ENCODE measurements around the gene POLDIP2.
"Not testable (repeated sequence)": the region's sequence is repeated elsewhere in the genome, so short reads cannot be mapped to it uniquely, and the experiment has no call there.

The POLDIP2 gene

DNA sequence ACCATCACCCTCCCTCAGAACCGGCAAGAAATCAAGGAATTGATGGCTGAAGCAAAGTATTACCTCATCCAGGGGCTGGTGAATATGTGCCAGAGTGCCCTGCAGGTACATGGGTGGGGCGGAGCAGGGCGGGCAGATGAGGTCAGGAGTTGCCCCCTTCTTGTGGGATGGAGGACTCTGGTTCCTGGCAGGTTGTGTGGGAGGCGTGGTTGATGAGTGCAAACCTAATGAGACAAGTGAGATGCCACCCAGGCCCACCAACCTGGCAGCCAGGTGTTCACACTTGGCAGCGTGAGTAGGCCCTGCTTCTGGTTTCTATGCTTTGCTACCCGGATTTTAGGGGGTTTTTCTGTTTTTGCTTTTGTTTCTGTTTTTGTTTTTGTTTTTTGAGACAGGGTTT, 17.0 kb downstream of the POLDIP2 start:
- Histone ChIP-seq H3K9me3 (ENCODE audit: control insufficient read depth in 5 of 5, low read length in 5 of 5) (no peaks in the 10 kb centered on the region), H3K36me3 (ENCODE audit: control insufficient read depth in 5 of 5, insufficient read depth in 5 of 5, low read length in 5 of 5) (peaks cover 0 to 62% (median 59%) of the 10 kb centered on the region in 5 donors), H3K27me3 (ENCODE audit: control insufficient read depth in 5 of 5, insufficient read depth in 4 of 5, low read length in 5 of 5) (no peaks in the 10 kb centered on the region)

DNA sequence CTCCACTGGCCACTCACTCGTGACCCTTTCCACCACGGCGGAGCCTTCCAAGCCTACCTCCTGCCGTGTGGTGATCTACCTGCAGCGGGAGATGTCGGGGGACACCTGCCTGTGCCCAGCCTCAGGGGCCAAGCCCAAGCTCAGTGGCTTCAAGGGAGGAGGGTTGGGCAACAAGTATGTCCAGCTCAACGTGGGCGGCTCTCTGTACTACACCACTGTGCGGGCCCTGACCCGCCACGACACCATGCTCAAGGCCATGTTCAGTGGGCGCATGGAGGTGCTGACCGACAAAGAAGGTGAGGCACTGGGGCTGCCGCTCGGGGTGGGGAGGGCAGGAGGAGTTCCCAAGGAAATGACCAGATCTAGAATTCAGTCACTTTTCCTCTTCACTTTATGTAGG, 17.9 kb downstream of the POLDIP2 start:
- Histone ChIP-seq H3K27ac (ENCODE audit: low read depth, low read length) (no peak overlapping the region), H3K9me3 (ENCODE audit: control insufficient read depth in 5 of 5, low read length in 5 of 5) (no peaks in the 10 kb centered on the region), H3K4me3 (ENCODE audit: low read depth in 1 of 5, low read length in 5 of 5) (no peak overlapping the region), H3K27me3 (ENCODE audit: control insufficient read depth in 5 of 5, insufficient read depth in 4 of 5, low read length in 5 of 5) (no peaks in the 10 kb centered on the region), H3K9ac (ENCODE audit: low read length in 5 of 5) (no peak overlapping the region), H3K4me1 (ENCODE audit: control insufficient read depth in 5 of 5, insufficient read depth in 5 of 5, low read length in 5 of 5) (peaks cover 15 to 51% (median 25%) of the 10 kb centered on the region in 5 donors), H3K36me3 (ENCODE audit: control insufficient read depth in 5 of 5, insufficient read depth in 5 of 5, low read length in 5 of 5) (peaks cover 0 to 53% (median 51%) of the 10 kb centered on the region in 5 donors)

More for the DNA sequence above, 17.0 kb downstream of the POLDIP2 start:
- H3K27ac ChIP-seq (ENCODE audit: low read depth, low read length) = no peak overlapping the region
- H3K9ac ChIP-seq (ENCODE audit: low read length in 5 of 5) = no peak overlapping the region
- no peak overlapping the region for H3K4me3 ChIP-seq (ENCODE audit: low read depth in 1 of 5, low read length in 5 of 5)
- peaks cover 10 to 53% (median 22%) of the 10 kb centered on the region in 5 donors for H3K4me1 ChIP-seq (ENCODE audit: control insufficient read depth in 5 of 5, insufficient read depth in 5 of 5, low read length in 5 of 5)

DNA sequence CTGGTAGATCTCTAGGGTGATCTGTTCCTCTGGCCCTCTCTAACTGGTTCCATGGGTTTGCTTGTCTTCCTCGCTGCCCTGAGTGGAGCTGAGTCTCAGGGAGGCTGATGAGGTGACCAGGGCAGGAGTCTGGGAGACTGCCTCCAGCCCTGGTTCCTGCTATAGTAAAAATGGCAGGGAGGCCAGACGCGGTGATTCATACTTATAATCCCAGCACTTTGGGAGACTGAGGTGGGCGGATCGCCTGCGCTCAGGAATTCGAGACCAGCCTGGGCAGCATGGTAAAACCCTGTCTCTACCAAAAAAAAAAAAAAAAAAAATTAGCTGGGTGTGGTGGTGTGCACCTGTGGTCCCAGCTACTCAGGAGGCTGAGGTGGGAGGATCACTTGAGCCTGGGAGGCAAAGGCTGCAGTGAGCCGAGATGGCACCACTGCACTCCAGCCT, 18.5 kb downstream of the POLDIP2 start:
- not testable (repeated sequence) for H3K9me3 ChIP-seq (ENCODE audit: control insufficient read depth in 5 of 5, low read length in 5 of 5); H3K27me3 ChIP-seq (ENCODE audit: control insufficient read depth in 5 of 5, insufficient read depth in 4 of 5, low read length in 5 of 5)
- Histone ChIP-seq H3K4me1 (ENCODE audit: control insufficient read depth in 5 of 5, insufficient read depth in 5 of 5, low read length in 5 of 5) (peaks cover 18 to 54% (median 31%) of the 10 kb centered on the region in 5 donors), H3K36me3 (ENCODE audit: control insufficient read depth in 5 of 5, insufficient read depth in 5 of 5, low read length in 5 of 5) (peaks cover 0 to 46% (median 45%) of the 10 kb centered on the region in 5 donors), H3K27ac (ENCODE audit: low read depth, low read length) (peak overlapping the region; percentile 93), H3K4me3 (ENCODE audit: low read depth in 1 of 5, low read length in 5 of 5) (peak overlapping the region in 1 of 5 donors; percentile 40), H3K9ac (ENCODE audit: low read length in 5 of 5) (peak overlapping the region in 3 of 5 donors; percentile 9 to 70 (median 29))

DNA sequence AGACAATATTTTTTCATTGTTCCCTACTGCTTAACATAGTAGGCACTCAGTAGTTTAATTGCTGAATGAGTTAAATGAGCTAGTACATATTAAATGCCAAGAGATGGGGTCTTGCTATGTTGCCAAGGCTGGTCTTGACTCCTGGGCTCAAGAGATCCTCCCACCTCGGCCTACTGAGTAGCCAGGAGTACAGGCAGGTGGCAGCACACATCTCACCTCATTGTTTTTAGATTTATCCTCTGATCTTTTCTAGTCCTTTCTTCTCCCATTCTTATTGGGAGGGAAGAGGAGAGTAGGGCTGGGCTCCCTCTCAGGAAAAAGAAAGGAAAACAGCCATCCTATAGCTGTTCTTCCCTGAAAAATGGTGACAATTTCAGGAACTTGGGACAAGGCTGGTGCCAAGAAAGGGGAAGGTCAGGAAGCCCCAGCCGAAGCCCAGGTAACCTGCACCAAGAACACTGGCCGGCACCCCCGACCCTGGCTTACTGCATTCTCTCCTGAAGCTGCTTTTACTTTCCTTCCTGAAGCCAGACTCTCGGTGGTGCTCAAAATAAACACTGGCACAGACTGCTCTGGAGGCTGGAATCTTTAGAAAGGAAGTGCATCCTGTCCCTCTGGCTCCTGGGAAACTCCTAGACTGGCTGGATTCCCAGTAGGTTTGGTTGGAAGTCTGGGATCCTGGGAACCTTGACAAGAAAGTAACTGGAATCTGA, 19.1 kb downstream of the POLDIP2 start:
- Histone ChIP-seq H3K4me1 (ENCODE audit: control insufficient read depth in 5 of 5, insufficient read depth in 5 of 5, low read length in 5 of 5) (peaks cover 18 to 52% (median 37%) of the 10 kb centered on the region in 5 donors), H3K9ac (ENCODE audit: low read length in 5 of 5) (peak overlapping the region in 3 of 5 donors; percentile 9 to 70 (median 29)), H3K4me3 (ENCODE audit: low read depth in 1 of 5, low read length in 5 of 5) (peak overlapping the region in 3 of 5 donors; percentile 28 to 40 (median 37)), H3K9me3 (ENCODE audit: control insufficient read depth in 5 of 5, low read length in 5 of 5) (no peaks in the 10 kb centered on the region), H3K27me3 (ENCODE audit: control insufficient read depth in 5 of 5, insufficient read depth in 4 of 5, low read length in 5 of 5) (no peaks in the 10 kb centered on the region), H3K36me3 (ENCODE audit: control insufficient read depth in 5 of 5, insufficient read depth in 5 of 5, low read length in 5 of 5) (peaks cover 0 to 41% (median 39%) of the 10 kb centered on the region in 5 donors), H3K27ac (ENCODE audit: low read depth, low read length) (peak overlapping the region; percentile 93)

DNA sequence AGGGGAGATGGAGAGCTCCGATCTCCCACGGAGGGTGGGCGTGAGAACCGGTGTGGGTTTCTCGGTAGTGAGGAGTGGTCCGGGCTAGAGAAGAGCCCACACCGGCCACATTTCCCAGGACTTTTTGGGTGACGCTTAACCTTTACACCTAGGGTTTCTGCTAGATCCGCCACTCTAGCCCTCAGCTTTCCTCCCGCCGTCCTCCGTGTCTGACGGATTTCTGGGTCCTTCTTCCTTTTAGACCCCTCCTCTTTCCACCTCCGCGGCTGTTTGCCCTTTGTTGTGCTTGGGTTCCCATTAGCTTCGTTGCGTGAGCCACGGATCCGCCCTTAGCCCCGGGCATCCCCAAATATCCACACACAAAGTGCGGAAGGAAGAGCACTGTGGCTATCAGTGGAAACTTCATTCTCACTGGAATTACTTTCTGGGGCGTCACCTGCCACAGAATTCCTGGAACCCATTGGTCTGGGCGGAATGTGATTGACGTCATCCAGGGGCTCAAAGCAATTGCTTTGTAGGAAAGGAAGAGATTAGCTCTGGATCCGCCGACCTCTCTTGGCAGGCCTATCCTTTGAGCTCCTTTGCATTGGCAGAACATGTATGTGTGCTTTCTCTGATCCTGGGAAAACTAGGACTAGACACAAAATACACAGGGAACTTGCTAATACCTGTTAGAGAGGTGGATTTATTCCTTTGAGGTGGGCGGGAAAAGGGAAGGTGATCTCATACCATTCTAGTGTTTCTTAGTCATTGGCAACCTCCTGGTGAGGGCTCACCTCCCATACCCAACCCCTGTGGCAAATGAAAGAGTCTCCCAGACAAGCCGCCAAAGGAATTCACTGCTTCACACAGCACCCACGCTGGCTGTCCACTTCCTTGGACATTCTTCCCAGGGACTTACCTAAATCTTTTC, 21.1 kb downstream of the POLDIP2 start:
- peaks cover 18 to 55% (median 37%) of the 10 kb centered on the region in 5 donors for H3K4me1 ChIP-seq (ENCODE audit: control insufficient read depth in 5 of 5, insufficient read depth in 5 of 5, low read length in 5 of 5)
- no peaks in the 10 kb centered on the region for H3K27me3 ChIP-seq (ENCODE audit: control insufficient read depth in 5 of 5, insufficient read depth in 4 of 5, low read length in 5 of 5)
- H3K9me3 ChIP-seq (ENCODE audit: control insufficient read depth in 5 of 5, low read length in 5 of 5) = no peaks in the 10 kb centered on the region
- peak overlapping the region; percentile 90 to 95 (median 94) for H3K4me3 ChIP-seq (ENCODE audit: low read depth in 1 of 5, low read length in 5 of 5)
- peak overlapping the region; percentile 93 for H3K27ac ChIP-seq (ENCODE audit: low read depth, low read length)
- H3K36me3 ChIP-seq (ENCODE audit: control insufficient read depth in 5 of 5, insufficient read depth in 5 of 5, low read length in 5 of 5) = peaks cover 0 to 30% (median 29%) of the 10 kb centered on the region in 5 donors
- H3K9ac ChIP-seq (ENCODE audit: low read length in 5 of 5) = peak overlapping the region; percentile 89 to 96 (median 94)

DNA sequence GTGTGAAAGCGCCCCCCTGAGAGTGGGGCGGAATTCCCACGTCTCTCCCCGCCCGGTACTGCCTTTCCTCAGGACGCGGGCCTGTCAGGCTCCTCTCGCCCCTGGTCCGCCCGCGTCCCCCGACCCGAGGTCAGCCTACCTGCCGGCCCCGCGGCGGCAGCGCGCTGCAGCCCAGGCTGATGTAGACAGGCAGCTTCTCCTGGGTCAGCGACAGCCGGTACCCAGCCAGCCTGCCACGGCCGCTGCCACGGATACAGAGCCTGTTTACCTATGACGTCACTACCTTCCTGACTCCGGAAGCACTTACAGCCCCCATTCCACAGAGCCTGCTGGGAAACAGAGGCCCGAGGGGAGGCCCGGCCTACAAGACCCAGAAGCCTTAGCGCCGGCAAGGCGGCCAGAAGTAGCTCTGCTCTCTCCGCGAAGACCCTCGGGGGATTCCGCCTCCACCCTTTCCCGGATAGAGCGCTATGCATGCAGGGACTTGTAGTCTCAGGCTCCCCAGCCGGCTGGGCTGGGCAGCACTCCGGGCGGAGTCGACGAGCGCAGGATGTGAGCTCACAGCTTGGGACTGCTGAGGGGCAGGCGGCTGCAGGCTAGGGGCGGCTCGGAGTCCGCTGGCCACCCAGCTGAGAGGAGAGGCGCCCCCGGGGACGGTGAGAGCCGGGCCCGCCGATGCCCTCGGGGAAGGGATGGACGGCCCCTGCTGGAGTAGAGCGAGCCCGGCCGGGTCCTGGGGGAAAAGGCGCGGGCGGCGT, 21.9 kb downstream of the POLDIP2 start, which contains the start of the genes IFT20 and TNFAIP1:
Gene IFT20 (minus strand): TSS at position 272 of the 758 bp plus-strand sequence. CDS start 3,487 bp downstream, outside the sequence.
Gene TNFAIP1 (plus strand): TSS at position 561 of the 758 bp plus-strand sequence. CDS start 3,761 bp downstream, outside the sequence.
- Histone ChIP-seq H3K9me3 (ENCODE audit: control insufficient read depth in 5 of 5, low read length in 5 of 5) (no peaks in the 10 kb centered on the region), H3K9ac (ENCODE audit: low read length in 5 of 5) (peak within 1 kb of the TSS; percentile 89 to 96 (median 94)), H3K27ac (ENCODE audit: low read depth, low read length) (peak within 1 kb of the TSS; percentile 93), H3K4me3 (ENCODE audit: low read depth in 1 of 5, low read length in 5 of 5) (peak within 1 kb of the TSS; percentile 91 to 95 (median 94)), H3K36me3 (ENCODE audit: control insufficient read depth in 5 of 5, insufficient read depth in 5 of 5, low read length in 5 of 5) (peaks cover 0 to 30% (median 30%) of the 10 kb centered on the region in 5 donors), H3K4me1 (ENCODE audit: control insufficient read depth in 5 of 5, insufficient read depth in 5 of 5, low read length in 5 of 5) (peaks cover 18 to 55% (median 37%) of the 10 kb centered on the region in 5 donors), H3K27me3 (ENCODE audit: control insufficient read depth in 5 of 5, insufficient read depth in 4 of 5, low read length in 5 of 5) (no peaks in the 10 kb centered on the region)

DNA sequence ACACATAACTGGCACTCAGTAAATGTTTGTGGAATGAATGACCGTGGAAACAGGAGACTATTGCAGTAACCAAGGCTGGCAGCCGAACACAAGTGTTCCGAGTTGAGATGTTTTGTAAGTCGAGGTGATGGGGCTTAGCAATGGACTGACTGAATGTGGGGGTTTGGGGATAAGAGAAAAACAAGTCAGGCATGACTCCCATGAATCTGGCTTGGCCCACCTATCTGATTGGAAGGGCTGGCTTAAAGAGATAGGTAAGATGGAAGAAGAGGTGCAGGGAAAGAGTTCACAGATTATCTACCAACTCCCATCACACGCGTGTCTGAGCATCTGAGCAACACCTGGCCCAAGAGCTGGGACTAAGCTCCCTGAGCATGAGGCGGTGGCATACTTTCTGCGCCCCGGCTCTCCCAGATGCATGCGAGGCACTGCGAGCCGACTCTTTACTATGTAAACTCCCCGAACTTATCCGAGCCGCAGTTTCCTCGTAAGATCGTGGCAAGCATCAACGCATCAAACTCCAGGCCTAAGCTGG, 22.6 kb downstream of the POLDIP2 start:
- Histone ChIP-seq H3K9me3 (ENCODE audit: control insufficient read depth in 5 of 5, low read length in 5 of 5) (no peaks in the 10 kb centered on the region), H3K36me3 (ENCODE audit: control insufficient read depth in 5 of 5, insufficient read depth in 5 of 5, low read length in 5 of 5) (peaks cover 0 to 28% (median 25%) of the 10 kb centered on the region in 5 donors), H3K4me3 (ENCODE audit: low read depth in 1 of 5, low read length in 5 of 5) (peak overlapping the region; percentile 91 to 95 (median 93)), H3K9ac (ENCODE audit: low read length in 5 of 5) (peak overlapping the region in 4 of 5 donors; percentile 78 to 90 (median 86)), H3K27me3 (ENCODE audit: control insufficient read depth in 5 of 5, insufficient read depth in 4 of 5, low read length in 5 of 5) (no peaks in the 10 kb centered on the region), H3K27ac (ENCODE audit: low read depth, low read length) (peak overlapping the region; percentile 93), H3K4me1 (ENCODE audit: control insufficient read depth in 5 of 5, insufficient read depth in 5 of 5, low read length in 5 of 5) (peaks cover 18 to 55% (median 37%) of the 10 kb centered on the region in 5 donors)

DNA sequence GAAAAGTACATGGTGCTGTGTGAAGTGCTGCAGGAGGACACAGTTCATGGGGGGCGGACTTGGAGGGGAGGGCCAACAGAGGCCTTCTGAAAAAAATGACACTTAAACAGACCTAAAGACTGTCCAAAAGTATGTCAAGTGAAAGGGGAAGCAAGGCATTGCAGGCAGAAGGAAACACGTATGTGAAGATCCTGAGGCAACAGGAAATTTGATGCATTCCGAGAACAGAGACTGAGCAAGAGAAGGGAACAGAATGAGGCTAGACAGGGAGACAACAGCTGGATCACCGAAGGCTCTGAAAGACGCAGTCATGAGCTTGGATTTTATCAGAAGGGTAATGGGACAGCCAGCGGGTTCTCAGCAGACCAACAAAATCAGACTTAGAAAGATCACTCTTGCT, 23.2 kb downstream of the POLDIP2 start:
- Histone ChIP-seq H3K4me3 (ENCODE audit: low read depth in 1 of 5, low read length in 5 of 5) (peak overlapping the region; percentile 91 to 95 (median 93)), H3K4me1 (ENCODE audit: control insufficient read depth in 5 of 5, insufficient read depth in 5 of 5, low read length in 5 of 5) (peaks cover 18 to 52% (median 37%) of the 10 kb centered on the region in 5 donors), H3K27ac (ENCODE audit: low read depth, low read length) (no peak overlapping the region), H3K36me3 (ENCODE audit: control insufficient read depth in 5 of 5, insufficient read depth in 5 of 5, low read length in 5 of 5) (peaks cover 2 to 27% (median 25%) of the 10 kb centered on the region in 5 donors), H3K27me3 (ENCODE audit: control insufficient read depth in 5 of 5, insufficient read depth in 4 of 5, low read length in 5 of 5) (no peaks in the 10 kb centered on the region), H3K9ac (ENCODE audit: low read length in 5 of 5) (peak overlapping the region in 3 of 5 donors; percentile 78 to 90 (median 83)), H3K9me3 (ENCODE audit: control insufficient read depth in 5 of 5, low read length in 5 of 5) (no peaks in the 10 kb centered on the region)
